K562 (cell line): ENCODE data around the gene KISS1. TPM values are rescaled to one million over a fixed set of nuclear protein-coding genes. Genes with fewer than 3 reads are reported as not detected.

ENCODE experiments used
- ATAC-seq: fragments of 200-7000 bp; cut with Tn5 transposase; 3 replicates; pipeline ENCODE4 v1.9.1; 2020; ENCODE audit warnings: moderate library complexity
- BruUV-seq: library from RNA; stranded (reverse); fragments of 400-500 nt; replicated peaks from 2 replicates; lab custom pipeline; 2021; lab: Mats Ljungman, UMichigan
- CTCF ChIA-PET: fragments of 300-600 bp; formaldehyde crosslinking; extraction: SDS; loops from one replicate; lab custom pipeline; 2021; ENCODE audit warnings: low intra/inter-chr PET ratio; lab: Yijun Ruan, JAX
- POLR2A ChIA-PET: fragments of 300-600, 350-650 bp; sonication (Branson Sonifier 250); formaldehyde crosslinking; extraction: SDS; loops from one replicate; lab custom pipeline; 2021; ENCODE audit warnings: antibody characterized with exemption, inconsistent platforms; lab: Yijun Ruan, JAX
- DNase-seq, 4 experiments: peaks; one replicate each; pipeline versions ENCODE4 v3.0.0 to v3.0.0-alpha.2; 2011 to 2018; ENCODE audit warnings: low spot score in 3 of 4, mixed read lengths in 3 of 4; ENCODE audit errors: extremely low read depth in 1 of 4
- FAIRE-seq: peaks from 2 replicates; lab custom pipeline; 2011; peaks lifted over from hg19 to GRCh38; lab: Jason Lieb, UNC
- H2AFZ ChIP-seq: 2 replicates; pipeline ENCODE4 v1.6.0; 2011; ENCODE audit warnings: low read depth, low read length, control low read depth, inconsistent platforms
- H3K27ac ChIP-seq: fragments of 200-600 bp; 3 replicates; pipeline ENCODE4 v1.8.0; 2011; ENCODE audit warnings: low read depth, mild to moderate bottlenecking, control low read depth, inconsistent platforms, low read length, moderate library complexity, mixed read lengths; ENCODE audit errors: extremely low read depth
- H3K27me3 ChIP-seq, 2 experiments: fragments of 300-600 bp in 1 of 2; 2 replicates in 1 of 2; 3 replicates in 1 of 2; pipeline versions ENCODE4 v1.6.0 to v1.8.0; 2011; ENCODE audit warnings: inconsistent platforms in 2 of 2, low read length in 2 of 2, mild to moderate bottlenecking in 1 of 2, mixed read lengths in 1 of 2, moderate library complexity in 1 of 2; ENCODE audit not compliant: control insufficient read depth in 2 of 2, insufficient read depth in 2 of 2
- H3K36me3 ChIP-seq: fragments of 300-600 bp; 3 replicates; pipeline ENCODE4 v1.8.0; 2011; ENCODE audit warnings: mild to moderate bottlenecking, low read length, inconsistent platforms; ENCODE audit not compliant: control insufficient read depth, insufficient read depth
- H3K4me1 ChIP-seq, 2 experiments: fragments of 200-600 bp in 1 of 2; replicated peaks in 1 of 2; 2 replicates in 1 of 2; 3 replicates in 1 of 2; pipeline versions ENCODE4 v1.5.1 to v1.8.0; 2011; ENCODE audit warnings: inconsistent platforms in 2 of 2, low read length in 2 of 2, mild to moderate bottlenecking in 1 of 2, mixed read lengths in 1 of 2, moderate library complexity in 1 of 2; ENCODE audit not compliant: control insufficient read depth in 2 of 2, insufficient read depth in 2 of 2
- H3K4me2 ChIP-seq: 2 replicates; pipeline ENCODE4 v1.6.1; 2011; ENCODE audit warnings: low read length, control low read depth, inconsistent platforms, mixed read lengths; ENCODE audit not compliant: insufficient read depth
- H3K4me3 ChIP-seq: fragments of 200-600 bp; sonication (generic), shearing (Covaris generic); 2 replicates; pipeline ENCODE4 v1.5.1; 2016; ENCODE audit warnings: control low read depth, inconsistent platforms
- H3K79me2 ChIP-seq: fragments of 200-600 bp; 3 replicates; pipeline ENCODE4 v1.8.0; 2011; ENCODE audit warnings: low read length, inconsistent platforms; ENCODE audit not compliant: control insufficient read depth, insufficient read depth
- H3K9ac ChIP-seq, 2 experiments: 2 replicates each; pipeline versions ENCODE4 v1.6.0 to v1.6.1; 2011; ENCODE audit warnings: low read depth in 2 of 2, low read length in 2 of 2, control low read depth in 1 of 2, inconsistent platforms in 1 of 2, mild to moderate bottlenecking in 1 of 2, mixed read lengths in 1 of 2; ENCODE audit not compliant: insufficient read depth in 1 of 2
- H3K9me1 ChIP-seq: one replicate; pipeline ENCODE4 v1.6.0; 2011; ENCODE audit warnings: inconsistent platforms, mild to moderate bottlenecking, low read length, moderate library complexity; ENCODE audit not compliant: control insufficient read depth, insufficient read depth
- H3K9me3 ChIP-seq: replicated peaks from 2 replicates; pipeline ENCODE4 v1.5.1; 2011; ENCODE audit warnings: low read depth, low read length, inconsistent platforms; ENCODE audit not compliant: control insufficient read depth, insufficient read depth
- H4K20me1 ChIP-seq: replicated peaks from 2 replicates; pipeline ENCODE4 v1.6.1; 2011; ENCODE audit warnings: low read length, inconsistent platforms, mixed read lengths; ENCODE audit not compliant: control insufficient read depth, insufficient read depth
- DNMT1 ChIP-seq: fragments of 450-650 bp; IDR thresholded peaks from 2 replicates; pipeline ENCODE4 v1.6.1; 2016; ENCODE audit warnings: antibody characterized with exemption, mild to moderate bottlenecking
- FOXM1 ChIP-seq, 2 experiments: fragments of 450-650 bp in 1 of 2; sonication (generic) in 1 of 2; formaldehyde crosslinking in 1 of 2; IDR thresholded peaks; 2 replicates each; pipeline versions ENCODE4 v1.6.1 to v1.9.0; 2017 to 2022; ENCODE audit warnings: low read depth in 2 of 2, mild to moderate bottlenecking in 2 of 2, missing genetic modification reagents in 1 of 2, moderate library complexity in 1 of 2
- HDAC2 ChIP-seq: fragments of 450-650 bp; IDR thresholded peaks from 2 replicates; pipeline ENCODE4 v1.6.1; 2016; ENCODE audit warnings: mild to moderate bottlenecking
- ID3 ChIP-seq, 2 experiments: fragments of 250-450 bp in 1 of 2; fragments of 450-650 bp in 1 of 2; sonication (Bioruptor Pico) in 1 of 2; IDR thresholded peaks; 2 replicates each; pipeline versions ENCODE4 v1.6.1 to v1.8.0; 2016 to 2021; ENCODE audit warnings: mild to moderate bottlenecking in 2 of 2, moderate library complexity in 2 of 2, missing compliant biosample characterization in 1 of 2, missing genetic modification characterization in 1 of 2
- JUND ChIP-seq, 2 experiments: IDR thresholded peaks; 2 replicates in 1 of 2; 3 replicates in 1 of 2; pipeline ENCODE4 v1.6.1; 2011; ENCODE audit warnings: borderline replicate concordance in 2 of 2, low read depth in 2 of 2, low read length in 2 of 2, improper control_type of control experiment in 1 of 2, missing biosample characterization in 1 of 2, missing genetic modification characterization in 1 of 2, missing genetic modification reagents in 1 of 2
- MTA2 ChIP-seq: fragments of 450-650 bp; IDR thresholded peaks from 2 replicates; pipeline ENCODE4 v1.6.1; 2016; ENCODE audit warnings: low read depth
- NR3C1 ChIP-seq: sonication (generic); formaldehyde crosslinking; IDR thresholded peaks from 2 replicates; pipeline ENCODE4 v1.8.1; 2022; ENCODE audit warnings: missing genetic modification reagents
- POLR2G ChIP-seq: fragments of 200-400 bp; formaldehyde crosslinking; IDR thresholded peaks from 2 replicates; pipeline ENCODE4 v1.6.1; 2017; ENCODE audit warnings: low read depth, mild to moderate bottlenecking, antibody characterized with exemption, low read length, moderate library complexity
- TAL1 ChIP-seq: fragments of 450-650 bp; IDR thresholded peaks from 2 replicates; pipeline ENCODE4 v1.6.1; 2016; ENCODE audit warnings: mild to moderate bottlenecking
- ZNF57 ChIP-seq: fragments of 450-650 bp; formaldehyde crosslinking; IDR thresholded peaks from 2 replicates; pipeline ENCODE4 v1.4.0; 2020; ENCODE audit warnings: mild to moderate bottlenecking, moderate library complexity
- WGBS: fragments of 100-300 bp; shearing (Covaris generic); methylation state at CpG from one replicate; pipeline ENCODE4 v1.1.6; 2016; ENCODE audit warnings: low coverage, mixed read lengths; ENCODE audit not compliant: insufficient coverage; ENCODE audit errors: missing lambda C conversion rate; 5-methylcytosine and 5-hydroxymethylcytosine counted together
- in situ Hi-C: fragments of 300-500 bp; cut with MboI; formaldehyde crosslinking; loops from 4 replicates; pipeline ENCODE4 v1.15.0; 2018; ENCODE audit warnings: inconsistent platforms, mixed read lengths
- intact Hi-C: fragments of 100-400 bp; cut with micrococcal nuclease; formaldehyde crosslinking; loops from 2 replicates; pipeline ENCODE4 v1.14.2; 2022
- polyA plus RNA-seq, 8 experiments: library from polyadenylated mRNA; depleted of rRNA in 4 of 8; stranded (reverse) in 5 of 8; unstranded in 3 of 8; fragments of >200 nt; fragmentation: Nextera tagmentation in 2 of 8; fragmentation: Illumina TruSeq in 1 of 8; extraction: Ambion mirVana in 2 of 8; extraction: Trizol in 1 of 8; gene quantifications; 2 replicates each; pipeline versions ENCODE4 v1.2.1 to v1.2.3, GENCODE V29; 2011 to 2014; ENCODE audit warnings: inconsistent platforms in 1 of 8, missing spikeins in 1 of 8
- total RNA-seq, 7 experiments: library from RNA; depleted of rRNA in 6 of 7; stranded (reverse); fragments of >200 nt in 6 of 7; fragmentation: Illumina TruSeq in 2 of 7; extraction: Trizol in 2 of 7; gene quantifications; 2 replicates each; pipeline versions ENCODE4 v1.2.1 to v1.2.3, GENCODE V29; 2011 to 2021; ENCODE audit warnings: low replicate concordance in 1 of 7

Gene KISS1
- total and polyA plus RNA-seq, 9 of the 15 experiments (the other 6 are each of a cell fraction or from before 2014, with no cell fraction given): 0.31 TPM; not detected in 8

DNA sequence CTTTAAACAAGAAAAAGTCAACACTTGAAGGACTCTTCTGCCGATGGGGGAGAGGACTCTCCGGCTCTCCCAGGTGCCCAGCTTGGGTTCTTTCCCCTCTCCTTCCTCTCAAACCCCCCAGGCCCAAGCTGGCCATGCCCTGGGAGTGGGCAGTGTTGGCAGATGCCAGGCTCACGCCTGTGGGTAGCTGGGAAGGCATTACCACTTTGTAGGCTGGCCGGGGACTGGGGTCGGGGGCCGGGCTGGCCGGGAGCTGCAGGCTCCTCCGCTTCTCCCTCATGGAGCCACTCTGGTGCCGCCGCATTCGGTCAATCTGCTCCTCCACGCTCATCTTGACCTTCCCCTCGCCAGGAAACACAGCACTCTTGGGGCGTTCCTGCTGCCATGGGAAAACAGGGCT is 33.9 kb upstream of the KISS1 start:
- intact Hi-C loops: no loop called here
- Histone ChIP-seq H3K27ac (no peak overlapping the region), H3K4me1 (peaks cover 13 to 17% of the 10 kb centered on the region in 2 experiments; a peak in 4 of 5 replicates), H3K9me1 (no peaks in the 10 kb centered on the region), H3K27me3 (peaks cover 15 to 19% of the 10 kb centered on the region in 2 experiments), H2AFZ (no peak overlapping the region), H3K36me3 (no peaks in the 10 kb centered on the region), H3K9ac (no peak overlapping the region), H3K79me2 (no peaks in the 10 kb centered on the region), H3K4me2 (no peak overlapping the region), H3K4me3 (no peak overlapping the region), H3K9me3 (no peaks in the 10 kb centered on the region), H4K20me1 (no peaks in the 10 kb centered on the region; the same call in 1 of the 2 replicates)
- POLR2A ChIA-PET: interaction anchor here (1.1 kb wide), 1 partner anchor 16 kb away, joined by 3 read pairs; the partner anchor contains the start of gene GOLT1A
- no peak for DNase-seq
- ATAC-seq: no peak
- FAIRE-seq: no peak
- CTCF ChIA-PET: no interaction called here
- 2% methylated on average over 14 of the region's 14 CpGs for WGBS
- in situ Hi-C loops: no loop called here
- no peak for TF ChIP-seq HDAC2
- no peak for TF ChIP-seq ID3 (CRISPR knock-in tag; IDR thresholded peaks at IDR 0.05)
- no peak for TF ChIP-seq ID3 (tag; IDR thresholded peaks at IDR 0.05)
- no peak for TF ChIP-seq MTA2
- TF ChIP-seq FOXM1 (IDR thresholded peaks at IDR 0.05; ENCODE audit: low read depth): no peak
- TF ChIP-seq FOXM1 (CRISPR knock-in tag; IDR thresholded peaks at IDR 0.05; ENCODE audit: low read depth): no peak
- TF ChIP-seq POLR2G: no peak
- TF ChIP-seq NR3C1 (CRISPR knock-in tag): no peak
- TF ChIP-seq JUND (IDR thresholded peaks at IDR 0.05; ENCODE audit: borderline replicate concordance, low read depth, low read length): no peak
- TF ChIP-seq JUND (tag; IDR thresholded peaks at IDR 0.05; ENCODE audit: borderline replicate concordance, low read depth, low read length): no peak
- TF ChIP-seq TAL1: no peak
- TF ChIP-seq DNMT1: no peak
- TF ChIP-seq ZNF57: no peak
- BruUV-seq: no TSS peak
